Right lobe of liver (tissue), 6 donors: ENCODE results near the gene CTTNBP2. TPM values are rescaled to one million over a fixed set of nuclear protein-coding genes. Genes with fewer than 3 reads are reported as not detected.

Experiments used
- ATAC-seq, 4 donors: fragments of 200-7000 bp; cut with Tn5 transposase; one replicate each; pipeline ENCODE4 v1.9.1; 2020; ENCODE audit warnings: mild to moderate bottlenecking in 4 of 4, moderate library complexity in 4 of 4
- DNase-seq, 3 donors: peaks; one replicate each; pipeline ENCODE4 v3.0.0-alpha.2; 2020
- H3K27ac ChIP-seq, 3 donors: fragments of 200-600 bp; one replicate each; pipeline ENCODE4 v1.8.0; 2022
- H3K27me3 ChIP-seq, 2 donors: fragments of 200-600 bp; one replicate each; pipeline ENCODE4 v1.8.0; 2022
- H3K36me3 ChIP-seq, 4 donors: fragments of 200-600 bp; sonication (generic) in 1 of 4; one replicate each; pipeline versions ENCODE4 v1.5.1 to v1.8.0; 2017 to 2022; ENCODE audit warnings: control low read depth in 1 of 4
- H3K4me1 ChIP-seq, 4 donors: fragments of 200-600 bp; sonication (generic) in 1 of 4; one replicate each; pipeline versions ENCODE4 v1.5.1 to v1.8.0; 2017 to 2022; ENCODE audit warnings: control low read depth in 1 of 4
- H3K4me3 ChIP-seq, 3 donors: fragments of 200-600 bp; one replicate each; pipeline ENCODE4 v1.8.0; 2022
- H3K9me3 ChIP-seq, 4 donors: fragments of 200-600 bp; sonication (generic) in 1 of 4; one replicate each; pipeline versions ENCODE4 v1.5.1 to v1.8.0; 2017 to 2022; ENCODE audit warnings: control low read depth in 1 of 4
- CTCF ChIP-seq, 4 donors: fragments of 200-600 bp in 3 of 4; fragments of 450-650 bp in 1 of 4; IDR thresholded peaks; one replicate each; pipeline versions ENCODE4 v1.5.1 to v1.8.0; 2016 to 2022; ENCODE audit warnings: antibody characterized with exemption in 4 of 4, mild to moderate bottlenecking in 2 of 4
- POLR2A ChIP-seq: fragments of 450-650 bp; IDR thresholded peaks from one replicate; pipeline ENCODE4 v1.6.1; 2017; ENCODE audit warnings: antibody characterized with exemption, mild to moderate bottlenecking
- WGBS: methylation state at CpG from one replicate; pipeline ENCODE4 v1.1.6; 2018; ENCODE audit warnings: low coverage, low lambda C conversion rate; ENCODE audit not compliant: insufficient coverage; ENCODE audit errors: missing lambda C conversion rate; 5-methylcytosine and 5-hydroxymethylcytosine counted together
- intact Hi-C, 2 donors: fragments of 100-400 bp; cut with DNase I; formaldehyde crosslinking; loops; one replicate each; pipeline versions ENCODE4 v1.11.2 to v1.14.1; 2022
- total RNA-seq, 6 experiments: library from RNA; depleted of rRNA in 2 of 6; stranded (reverse); fragments of >200 nt in 2 of 6; fragmentation: NEBNext Ultra II Directional in 3 of 6; extraction: Animal tissue kit (Norgen Biotek cat#: 25700) in 3 of 6; gene quantifications; one replicate each; pipeline versions ENCODE4 v1.1.0 to v1.2.4, GENCODE V29; 2016 to 2023
- donor health status: DM: no; HTN: yes; CAD: no.
- donor health status: DM: no; HTN: no; CAD: no.
- donor health status: DM: no; HTN: no; CAD: no.
- donor health status: DM: no; HTN: yes; CAD: no.
- donor health status: DM: no; HTN: yes; CAD: no.

The CTTNBP2 gene
- total RNA-seq, 6 experiments from 2014 or later, result 0.31 to 3.0 (median 1.9) TPM

GRCh38 chr7:117805241-117805640, 68.0 kb downstream of the CTTNBP2 start:
- intact Hi-C loops, result no loop called here
- no peaks in the 10 kb centered on the region for H3K36me3 ChIP-seq
- no peaks in the 10 kb centered on the region for H3K27me3 ChIP-seq
- no peak overlapping the region for H3K4me3 ChIP-seq
- TF ChIP-seq CTCF (IDR thresholded peaks at IDR 0.05) (no peak), POLR2A (no peak)
- ATAC-seq (no peak), DNase-seq (no peak)
- peaks cover 0 to 21% (median 6%) of the 10 kb centered on the region in 4 donors for H3K4me1 ChIP-seq
- WGBS, result 69% methylated on average over 3 of the region's 3 CpGs
- H3K9me3 ChIP-seq, result no peaks in the 10 kb centered on the region
- H3K27ac ChIP-seq, result no peak overlapping the region

DNA sequence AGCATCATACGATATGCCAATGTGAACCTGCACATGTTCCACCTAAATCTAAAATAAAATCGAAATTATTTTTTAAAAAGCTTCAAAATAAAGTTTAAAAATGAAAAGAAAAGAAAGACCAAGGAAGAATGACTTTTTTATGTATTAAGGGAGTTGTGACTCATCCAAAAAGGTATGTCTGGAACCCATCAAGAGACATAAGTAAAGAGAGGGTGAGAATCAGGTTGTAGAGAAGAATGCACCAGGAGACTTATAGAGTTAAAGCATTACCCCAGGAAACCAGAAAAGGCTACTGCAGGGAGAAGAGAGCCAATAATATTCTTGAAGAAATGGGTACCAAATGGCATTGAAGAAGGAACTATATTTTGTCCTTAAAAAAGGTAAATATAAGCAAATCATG, 69.8 kb downstream of the CTTNBP2 start:
- DNase-seq, result no peak
- no peak for ATAC-seq
- H3K9me3 ChIP-seq, result no peaks in the 10 kb centered on the region
- WGBS, result 73% methylated on average over 2 of the region's 2 CpGs
- no peaks in the 10 kb centered on the region for H3K27me3 ChIP-seq
- no peak overlapping the region for H3K27ac ChIP-seq
- peaks cover 0 to 9% (median 4%) of the 10 kb centered on the region in 4 donors for H3K4me1 ChIP-seq
- intact Hi-C loops, result no loop called here
- no peaks in the 10 kb centered on the region for H3K36me3 ChIP-seq
- TF ChIP-seq CTCF (IDR thresholded peaks at IDR 0.05) (no peak), POLR2A (no peak)
- no peak overlapping the region for H3K4me3 ChIP-seq

DNA sequence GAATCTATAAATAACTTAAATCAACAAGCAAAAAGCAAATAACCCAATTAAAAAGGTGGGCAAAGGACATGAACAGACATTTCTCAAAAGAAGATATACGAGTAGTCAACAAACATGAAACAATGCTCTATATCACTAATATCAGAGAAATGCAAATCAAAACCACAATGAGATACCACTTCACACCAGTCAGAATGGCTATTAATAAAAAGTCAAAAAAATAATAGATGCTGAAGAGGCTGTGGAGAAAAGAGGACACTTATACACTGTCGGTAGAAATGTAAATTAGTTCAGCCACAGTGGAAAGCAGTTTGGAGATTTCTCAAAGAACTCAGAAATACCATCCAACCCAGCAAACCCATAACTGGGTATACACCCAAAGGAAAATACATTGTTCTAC, 70.6 kb downstream of the CTTNBP2 start:
- WGBS, result 68% methylated on average over 2 of the region's 2 CpGs
- intact Hi-C loops, result no loop called here
- H3K27ac ChIP-seq, result no peak overlapping the region
- no peaks in the 10 kb centered on the region for H3K36me3 ChIP-seq
- no peak for TF ChIP-seq CTCF (IDR thresholded peaks at IDR 0.05)
- no peak for TF ChIP-seq POLR2A
- ATAC-seq (no peak), DNase-seq (no peak)
- no peak overlapping the region for H3K4me3 ChIP-seq
- H3K27me3 ChIP-seq, result no peaks in the 10 kb centered on the region
- H3K9me3 ChIP-seq, result no peaks in the 10 kb centered on the region
- peaks cover 0 to 3% (median 1%) of the 10 kb centered on the region in 4 donors for H3K4me1 ChIP-seq

GRCh38 chr7:117800841-117801240, 72.4 kb downstream of the CTTNBP2 start:
- Histone ChIP-seq H3K4me3 (no peak overlapping the region), H3K27me3 (no peaks in the 10 kb centered on the region), H3K27ac (no peak overlapping the region), H3K9me3 (no peaks in the 10 kb centered on the region), H3K4me1 (no peaks in the 10 kb centered on the region), H3K36me3 (no peaks in the 10 kb centered on the region)
- WGBS, result 60% methylated on average over 1 of the region's 1 CpG
- intact Hi-C loops, result no loop called here
- TF ChIP-seq CTCF (IDR thresholded peaks at IDR 0.05) (no peak), POLR2A (no peak)
- DNase-seq (no peak), ATAC-seq (no peak)

DNA sequence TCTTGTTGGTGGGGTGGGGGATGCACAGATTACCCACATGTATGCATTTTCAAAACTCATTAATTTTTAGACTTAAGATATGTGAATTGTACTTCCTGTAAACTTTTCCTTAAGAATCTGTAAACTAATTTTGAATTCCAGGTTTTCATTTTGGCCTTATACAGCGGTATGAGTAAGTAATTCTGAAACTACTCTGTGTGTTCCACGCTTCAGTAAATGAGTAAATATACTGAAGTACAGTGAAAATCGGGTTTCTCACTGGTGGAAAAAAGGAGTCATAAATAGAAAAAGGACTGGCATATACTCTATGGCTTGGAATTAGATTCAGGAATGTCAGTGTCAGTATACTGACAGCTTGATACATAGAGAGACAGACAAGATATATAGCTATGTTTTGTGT, 72.8 kb downstream of the CTTNBP2 start:
- intact Hi-C loops, result no loop called here

More for the DNA sequence above, 72.8 kb downstream of the CTTNBP2 start:
- 64% methylated on average over 3 of the region's 3 CpGs for WGBS
- H3K4me3 ChIP-seq, result no peak overlapping the region
- DNase-seq (no peak), ATAC-seq (no peak)
- H3K4me1 ChIP-seq, result no peaks in the 10 kb centered on the region
- no peaks in the 10 kb centered on the region for H3K9me3 ChIP-seq
- H3K27me3 ChIP-seq, result no peaks in the 10 kb centered on the region
- H3K27ac ChIP-seq, result no peak overlapping the region
- no peaks in the 10 kb centered on the region for H3K36me3 ChIP-seq
- TF ChIP-seq POLR2A (no peak), CTCF (IDR thresholded peaks at IDR 0.05) (no peak)
